Measurements from ENCODE around the gene CDR2L. TPM values are rescaled to one million over a fixed set of nuclear protein-coding genes. Genes with fewer than 3 reads are reported as not detected.

Gene CDR2L
- total RNA-seq, 1 donor from 2014 or later, result not detected

DNA sequence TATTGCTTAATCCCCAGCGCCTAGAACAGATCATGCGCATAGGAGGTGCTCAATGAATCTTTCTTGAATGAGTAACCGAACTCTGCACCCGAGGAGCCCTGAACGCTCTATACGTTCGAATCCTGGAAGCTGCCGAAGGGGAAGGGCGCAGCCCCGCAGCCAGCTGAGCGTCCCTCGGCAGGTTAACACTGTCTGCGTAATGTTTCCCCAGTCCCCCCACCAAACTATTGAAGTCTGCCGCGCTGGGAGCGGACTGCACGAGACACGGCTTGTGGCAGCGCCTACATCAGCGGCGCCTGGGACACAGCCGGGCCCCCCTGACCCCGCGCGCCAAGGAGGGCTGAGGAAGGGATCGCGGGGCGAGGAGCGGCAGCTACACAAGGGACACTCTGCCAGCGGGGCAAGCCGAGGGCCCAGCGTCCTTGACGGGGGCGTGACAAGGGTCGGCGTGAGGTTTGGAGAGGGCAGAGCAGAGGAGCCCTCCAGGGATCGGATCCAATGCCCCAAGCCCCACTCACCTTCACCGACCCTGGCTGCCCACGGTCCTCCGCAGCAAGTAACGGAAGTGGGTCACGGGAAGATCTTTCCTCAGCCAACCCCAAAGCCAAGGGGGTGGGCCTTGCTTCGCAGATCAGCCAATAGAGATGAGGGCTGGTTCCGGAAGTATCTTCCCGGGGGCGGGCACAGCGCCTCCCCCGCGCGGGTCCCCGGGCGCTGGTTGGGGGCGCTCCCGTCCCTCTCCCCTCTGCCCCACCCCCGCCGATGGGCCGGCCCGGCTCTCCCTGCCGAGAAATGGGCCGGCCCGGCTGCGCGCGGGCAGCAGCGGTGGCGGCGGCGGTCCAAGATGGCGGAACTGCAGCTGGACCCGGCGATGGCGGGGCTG is 59.2 kb downstream of the CDR2L start, which contains the start of the genes ATP5PD and KCTD2:
TSS of gene ATP5PD (minus strand) at position 563 of the 883 bp plus-strand sequence. CDS start 4,319 bp downstream, outside the sequence.
TSS of gene KCTD2 (plus strand) at position 819 of the 883 bp plus-strand sequence. CDS start at position 845, 26 bp downstream.
- ChIA-PET POLR2A (interaction anchor here (0.5 to 3.9 kb wide), 11 partner anchors 11 to 173 kb away, joined by 3 to 31 read pairs (median 3); partner anchors contain the start of genes ARMC7, FDXR, MRPL58 and NUP85), CTCF (interaction anchor here (1.1 to 1.7 kb wide), 6 partner anchors 14 to 155 kb away, joined by 3 to 7 read pairs (median 4); partner anchors contain the start of genes MRPL58 and NT5C)
- DNase-seq, result peak; percentile 91
- H3K36me3 Mint-ChIP-seq (ENCODE audit: low read depth), result peaks cover 29% of the 10 kb centered on the region
- H3K9me3 Mint-ChIP-seq, result no peaks in the 10 kb centered on the region
- H3K27ac Mint-ChIP-seq, result peak within 1 kb of the TSS; percentile 86
- no peaks in the 10 kb centered on the region for H3K27me3 Mint-ChIP-seq
- peak; percentile 95 for ATAC-seq (ENCODE audit: low read depth)
- intact Hi-C loops (cut with micrococcal nuclease), result loop anchor here (1.0 to 2.0 kb wide), 10 partner anchors 12 to 214 kb away; partner anchors contain the start of genes ARMC7, CDR2L, FDXR and GGA3
- peak within 1 kb of the TSS; percentile 97 for H3K4me3 Mint-ChIP-seq
- H3K4me1 Mint-ChIP-seq, result peaks cover 37% of the 10 kb centered on the region
- TF ChIP-seq, protein P1, sequence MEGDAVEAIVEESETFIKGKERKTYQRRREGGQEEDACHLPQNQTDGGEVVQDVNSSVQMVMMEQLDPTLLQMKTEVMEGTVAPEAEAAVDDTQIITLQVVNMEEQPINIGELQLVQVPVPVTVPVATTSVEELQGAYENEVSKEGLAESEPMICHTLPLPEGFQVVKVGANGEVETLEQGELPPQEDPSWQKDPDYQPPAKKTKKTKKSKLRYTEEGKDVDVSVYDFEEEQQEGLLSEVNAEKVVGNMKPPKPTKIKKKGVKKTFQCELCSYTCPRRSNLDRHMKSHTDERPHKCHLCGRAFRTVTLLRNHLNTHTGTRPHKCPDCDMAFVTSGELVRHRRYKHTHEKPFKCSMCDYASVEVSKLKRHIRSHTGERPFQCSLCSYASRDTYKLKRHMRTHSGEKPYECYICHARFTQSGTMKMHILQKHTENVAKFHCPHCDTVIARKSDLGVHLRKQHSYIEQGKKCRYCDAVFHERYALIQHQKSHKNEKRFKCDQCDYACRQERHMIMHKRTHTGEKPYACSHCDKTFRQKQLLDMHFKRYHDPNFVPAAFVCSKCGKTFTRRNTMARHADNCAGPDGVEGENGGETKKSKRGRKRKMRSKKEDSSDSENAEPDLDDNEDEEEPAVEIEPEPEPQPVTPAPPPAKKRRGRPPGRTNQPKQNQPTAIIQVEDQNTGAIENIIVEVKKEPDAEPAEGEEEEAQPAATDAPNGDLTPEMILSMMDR (IDR thresholded peaks at IDR 0.05), result no peak

DNA sequence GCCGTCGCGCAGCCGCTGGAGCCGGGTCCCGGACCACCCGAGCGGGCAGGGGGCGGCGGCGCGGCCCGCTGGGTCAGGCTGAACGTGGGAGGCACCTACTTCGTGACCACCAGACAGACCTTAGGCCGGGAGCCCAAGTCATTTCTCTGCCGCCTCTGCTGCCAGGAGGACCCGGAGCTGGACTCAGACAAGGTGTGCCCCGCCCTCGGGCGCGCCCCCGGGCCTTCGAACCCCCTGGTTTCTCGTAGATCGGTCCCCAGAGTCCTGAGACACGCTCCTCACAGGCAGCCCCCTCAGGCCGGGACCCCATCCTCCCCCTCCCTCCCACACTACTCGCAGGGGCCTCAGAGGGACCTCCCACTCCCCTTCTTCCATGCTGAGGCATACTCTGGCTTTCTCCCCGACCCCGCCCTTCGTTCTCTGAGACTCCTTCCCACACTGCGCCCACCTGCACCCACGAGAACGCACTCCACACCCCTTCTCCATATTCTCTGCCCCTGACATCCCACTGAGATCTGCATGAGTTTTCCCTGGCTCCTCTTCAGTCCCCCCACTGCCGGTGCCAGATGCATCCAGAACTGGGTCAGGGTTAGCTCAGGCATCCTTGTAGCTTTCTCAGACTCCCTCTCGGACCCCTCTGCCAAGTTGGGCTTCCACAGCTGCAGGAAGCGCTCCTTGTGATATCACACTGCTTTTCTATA is 60.1 kb downstream of the CDR2L start:
- DNase-seq (no peak), ATAC-seq (ENCODE audit: low read depth) (peak; percentile 1)
- TF ChIP-seq, protein P1 (IDR thresholded peaks at IDR 0.05), result no peak
- intact Hi-C loops (cut with micrococcal nuclease), result loop anchor here (1.0 to 2.0 kb wide), 9 partner anchors 13 to 213 kb away; partner anchors contain the start of genes CDR2L, FDXR, GGA3 and MRPL58
- H3K9me3 Mint-ChIP-seq, result no peaks in the 10 kb centered on the region
- ChIA-PET CTCF (interaction anchor here (1.1 to 1.7 kb wide), 5 partner anchors 13 to 154 kb away, joined by 3 to 7 read pairs (median 3); partner anchors contain the start of genes MRPL58 and NT5C), POLR2A (interaction anchor here (0.6 to 3.9 kb wide), 6 partner anchors 10 to 174 kb away, joined by 3 to 31 read pairs (median 8); partner anchors contain the start of genes ARMC7, FDXR and MRPL58)
- peaks cover 37% of the 10 kb centered on the region for H3K4me1 Mint-ChIP-seq
- peak overlapping the region; percentile 88 for H3K4me3 Mint-ChIP-seq
- no peaks in the 10 kb centered on the region for H3K27me3 Mint-ChIP-seq
- peak overlapping the region; percentile 78 for H3K27ac Mint-ChIP-seq
- peaks cover 29% of the 10 kb centered on the region for H3K36me3 Mint-ChIP-seq (ENCODE audit: low read depth)

DNA sequence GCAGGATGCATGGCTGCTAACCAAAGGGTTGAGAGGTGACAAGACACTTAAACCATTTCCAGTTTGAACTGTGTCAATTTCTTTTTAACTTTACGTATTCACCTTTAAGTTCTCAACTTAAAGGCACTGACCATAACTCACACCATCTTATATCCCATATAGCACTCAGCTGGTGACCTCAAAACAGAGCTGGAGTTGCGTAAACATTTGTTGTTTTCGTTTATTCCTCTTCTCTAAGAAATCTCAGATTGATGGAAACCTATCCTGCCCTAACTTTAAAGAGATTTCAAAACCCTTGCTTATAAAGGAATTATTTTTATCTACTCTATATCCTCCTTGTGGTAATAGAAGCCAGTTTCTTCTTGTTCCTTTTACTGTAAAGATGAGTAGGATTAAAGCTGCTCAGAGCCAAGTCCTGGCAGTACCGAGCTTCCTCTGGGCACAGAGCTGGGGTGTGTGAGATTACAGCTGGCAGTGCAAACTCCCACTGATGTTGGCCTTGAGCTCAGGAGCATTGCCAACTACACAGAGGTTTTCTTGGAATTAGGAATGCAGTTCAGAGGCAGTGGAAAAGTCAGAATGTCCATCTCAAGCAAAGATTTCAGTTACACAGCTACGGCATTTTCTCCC is 60.9 kb downstream of the CDR2L start:
- H3K4me1 Mint-ChIP-seq, result peaks cover 37% of the 10 kb centered on the region
- POLR2A ChIA-PET, result interaction anchor here (1.2 to 3.9 kb wide), 5 partner anchors 13 to 175 kb away, joined by 4 to 31 read pairs (median 4); partner anchors contain the start of genes FDXR, MRPL58 and NUP85
- CTCF ChIA-PET, result interaction anchor here (0.5 to 3.0 kb wide), 3 partner anchors 11 to 592 kb away, joined by 3 to 12 read pairs (median 4); no protein-coding TSS in a partner anchor

DNA sequence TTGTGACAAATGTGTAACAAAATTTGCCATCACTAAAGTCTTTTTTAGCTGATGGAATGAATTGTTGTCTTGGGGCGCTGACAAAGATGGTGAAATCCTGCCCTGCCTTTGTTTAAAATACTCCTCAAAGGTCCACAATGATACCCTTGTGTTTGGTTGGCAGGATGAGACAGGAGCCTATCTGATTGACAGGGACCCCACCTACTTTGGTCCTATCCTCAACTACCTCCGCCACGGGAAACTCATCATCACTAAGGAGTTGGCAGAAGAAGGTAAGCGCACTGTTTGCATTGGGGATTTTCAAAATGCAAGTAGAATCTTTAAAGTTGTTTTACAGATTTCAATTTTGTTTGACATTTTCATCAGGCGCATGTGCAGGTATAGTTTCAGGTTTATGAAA is 61.6 kb downstream of the CDR2L start:
- H3K4me1 Mint-ChIP-seq, result peaks cover 33% of the 10 kb centered on the region
- no peak for ATAC-seq (ENCODE audit: low read depth)
- POLR2A ChIA-PET, result interaction anchor here (1.2 to 3.9 kb wide), 4 partner anchors 14 to 156 kb away, joined by 4 to 31 read pairs (median 12); partner anchors contain the start of genes MRPL58 and NUP85
- intact Hi-C loops (cut with micrococcal nuclease), result no loop called here
- DNase-seq, result no peak
- no peak overlapping the region for H3K4me3 Mint-ChIP-seq
- peaks cover 42% of the 10 kb centered on the region for H3K36me3 Mint-ChIP-seq (ENCODE audit: low read depth)
- H3K27ac Mint-ChIP-seq, result no peak overlapping the region
- no peaks in the 10 kb centered on the region for H3K27me3 Mint-ChIP-seq
- CTCF ChIA-PET, result interaction anchor here (0.6 to 3.0 kb wide), 2 partner anchors 65 to 87 kb away, joined by 3 to 12 read pairs; no protein-coding TSS in a partner anchor
- H3K9me3 Mint-ChIP-seq, result no peaks in the 10 kb centered on the region
- TF ChIP-seq, protein P1 (IDR thresholded peaks at IDR 0.05), result no peak

More for the DNA sequence above, 60.9 kb downstream of the CDR2L start:
- H3K27me3 Mint-ChIP-seq, result no peaks in the 10 kb centered on the region
- ATAC-seq (ENCODE audit: low read depth), result no peak
- TF ChIP-seq, protein P1 (IDR thresholded peaks at IDR 0.05), result no peak
- intact Hi-C loops (cut with micrococcal nuclease), result no loop called here
- no peaks in the 10 kb centered on the region for H3K9me3 Mint-ChIP-seq
- peak overlapping the region; percentile 88 for H3K4me3 Mint-ChIP-seq
- H3K27ac Mint-ChIP-seq, result peak overlapping the region; percentile 78
- DNase-seq, result no peak
- H3K36me3 Mint-ChIP-seq (ENCODE audit: low read depth), result peaks cover 36% of the 10 kb centered on the region

Measured in activated B cell treated with CpG ODN at 0.5 μM for 24 hours (primary cell).